COLO829 (cell line): ENCODE data around the gene B3GALT2.

Source experiments
- DNase-seq: peaks from one replicate; pipeline ENCODE4 v3.0.0; 2012; ENCODE audit warnings: low spot score

Gene B3GALT2

DNA sequence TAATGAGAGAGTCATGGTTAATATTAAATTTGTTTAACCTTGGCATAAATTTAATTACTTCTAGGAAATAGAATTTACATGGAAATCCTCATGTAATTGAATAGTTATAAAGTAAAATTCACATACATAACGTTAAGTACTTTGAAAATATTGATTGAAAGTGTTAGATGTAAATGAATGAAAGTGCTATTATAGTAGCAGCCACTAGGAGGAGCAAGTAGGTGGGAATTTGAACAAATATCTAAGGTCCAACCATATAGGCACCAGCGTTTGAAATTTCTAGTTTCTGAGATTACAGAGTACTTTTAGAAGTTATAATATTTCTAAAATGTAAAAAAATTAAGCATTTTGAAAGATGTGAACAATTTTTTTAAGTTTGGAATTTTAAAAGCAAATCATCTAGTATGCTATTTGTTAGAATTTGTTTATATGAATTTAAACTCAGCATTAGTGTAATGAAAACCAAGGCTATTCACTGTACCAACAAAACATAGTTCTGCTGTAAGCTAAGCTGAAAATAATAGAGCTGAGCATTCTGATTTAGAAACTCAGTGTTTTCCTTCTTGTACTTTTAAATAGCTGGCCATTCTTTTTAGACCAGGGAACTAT lies 3.3 kb downstream of the B3GALT2 start:
- DNase-seq = peak; percentile 28

DNA sequence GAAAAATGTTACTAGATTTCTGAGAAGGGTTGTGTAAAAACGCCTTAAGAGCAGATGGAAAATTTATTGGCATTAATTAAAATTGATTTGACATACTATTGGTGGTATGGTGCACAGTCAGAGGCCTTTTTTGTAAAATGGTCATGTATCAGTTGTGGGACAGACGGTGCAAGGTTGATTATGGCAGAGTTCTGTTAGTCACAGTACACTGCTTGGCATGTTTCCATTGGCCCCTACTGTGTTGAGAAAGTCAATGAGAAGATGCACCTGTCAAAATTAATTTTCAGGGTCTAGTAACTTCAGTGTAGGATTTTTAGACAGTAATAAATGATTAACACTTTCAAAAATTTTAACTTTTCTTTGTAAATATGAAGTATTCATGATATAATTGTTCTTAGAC lies 4.4 kb downstream of the B3GALT2 start:
- DNase-seq = no peak

DNA sequence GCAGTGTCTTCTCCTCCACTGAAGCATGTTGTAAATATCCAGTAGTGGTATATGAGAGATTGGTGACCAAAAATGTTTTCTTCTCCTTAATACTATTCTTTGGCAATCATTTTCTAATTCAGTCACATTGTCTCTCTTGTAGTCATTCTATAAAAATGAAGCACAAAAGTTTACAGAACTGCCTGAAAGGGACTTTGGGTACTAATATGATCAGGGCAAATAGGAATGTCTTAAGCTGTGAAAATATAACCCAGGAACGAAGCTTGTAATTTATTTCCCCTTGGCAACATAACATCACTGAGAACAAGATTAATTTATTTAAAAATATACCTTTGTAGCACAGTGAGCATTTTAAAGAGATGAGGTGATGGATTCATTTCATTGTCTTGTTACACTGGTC lies 4.9 kb downstream of the B3GALT2 start:
- no peak for DNase-seq

DNA sequence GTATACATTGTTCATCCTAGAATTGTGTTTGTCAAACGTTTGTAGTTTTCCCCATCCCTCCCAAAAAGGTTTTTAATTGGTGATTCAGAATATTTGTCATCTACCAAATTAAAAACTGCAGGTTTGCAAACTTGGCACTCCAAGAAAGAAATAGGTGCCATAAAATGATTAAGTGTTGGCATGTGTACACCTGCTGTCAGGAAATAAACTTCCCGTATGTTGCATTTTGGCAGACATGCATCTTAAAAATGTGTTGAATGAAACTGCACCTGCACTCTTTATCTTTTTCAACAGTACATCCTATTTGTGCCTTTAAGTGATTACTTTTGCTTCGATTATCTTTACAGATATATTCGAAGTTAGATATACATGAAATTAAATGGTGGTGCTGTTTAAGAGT lies 7.3 kb downstream of the B3GALT2 start:
- no peak for DNase-seq

DNA sequence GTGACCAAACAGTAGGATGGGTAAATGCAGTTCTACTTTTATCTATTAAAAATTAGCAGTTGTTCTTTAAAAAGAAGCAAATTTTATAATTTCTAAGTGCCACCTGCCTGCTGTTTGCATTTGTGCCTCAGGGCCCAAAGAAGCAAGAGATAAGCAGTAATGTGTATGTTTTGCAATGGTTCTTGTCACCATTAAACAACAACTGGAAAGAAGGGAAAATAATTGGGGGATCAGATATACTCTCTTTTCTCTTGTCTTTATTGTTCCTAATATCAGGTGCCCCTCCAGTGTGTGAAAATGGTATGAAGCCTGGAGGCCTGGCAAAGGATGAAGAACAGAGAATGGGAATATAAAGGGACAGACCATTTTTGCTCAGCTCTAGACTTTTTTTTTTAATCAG lies 9.6 kb downstream of the B3GALT2 start:
- DNase-seq = no peak

DNA sequence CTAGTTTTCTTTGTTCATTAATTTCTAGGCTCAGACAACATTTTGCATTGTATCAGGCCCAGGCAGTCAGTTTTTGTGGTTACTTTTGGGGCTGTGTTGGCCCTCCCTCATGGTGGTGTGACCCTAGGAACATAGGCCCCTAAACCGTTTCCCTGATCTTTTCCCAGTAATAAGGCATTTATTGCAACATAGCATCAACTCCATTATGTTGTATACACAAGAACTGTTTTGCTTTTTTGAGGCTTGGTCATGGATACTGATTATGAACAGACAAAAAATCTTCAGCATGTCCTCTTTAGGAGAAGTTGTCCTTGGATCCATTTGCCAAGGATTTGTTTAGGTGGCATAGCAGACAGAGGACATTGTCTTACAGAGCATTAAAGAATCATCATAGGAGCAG lies 10.3 kb downstream of the B3GALT2 start:
- no peak for DNase-seq

DNA sequence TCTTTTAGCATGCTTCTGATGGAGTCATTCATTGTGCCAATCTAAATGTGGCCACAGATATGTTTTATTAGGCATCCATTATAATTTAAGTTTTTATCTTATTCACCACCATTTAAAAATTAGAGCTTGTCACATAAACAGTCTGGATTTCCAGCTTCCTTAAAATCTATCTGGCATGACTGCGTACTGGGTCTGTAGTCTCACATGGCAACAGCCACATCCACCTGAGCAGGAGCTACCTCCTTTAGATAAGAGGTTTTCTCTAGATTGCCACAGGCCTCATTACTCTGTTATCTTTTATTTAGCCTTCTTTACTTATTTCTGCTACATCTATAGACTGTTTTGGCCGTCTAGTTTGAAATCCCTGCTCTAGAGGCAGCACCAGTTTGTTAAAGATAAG lies 29.1 kb downstream of the B3GALT2 start:
- DNase-seq = no peak

DNA sequence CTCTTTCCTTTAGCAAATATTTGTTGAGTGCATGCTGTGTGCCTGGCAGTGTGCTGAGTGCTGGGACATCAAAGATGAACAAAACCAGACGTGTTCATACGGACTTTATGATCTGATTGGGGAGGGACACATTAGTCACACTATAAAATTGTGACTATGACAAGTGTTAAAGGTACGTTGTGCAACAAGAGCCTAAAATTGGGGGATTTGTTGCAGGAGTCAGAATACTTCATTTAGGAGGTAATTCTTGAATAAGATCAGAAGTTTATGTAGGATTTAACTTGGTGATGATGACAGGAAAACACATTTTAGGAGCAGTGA lies 29.6 kb downstream of the B3GALT2 start:
- no peak for DNase-seq

DNA sequence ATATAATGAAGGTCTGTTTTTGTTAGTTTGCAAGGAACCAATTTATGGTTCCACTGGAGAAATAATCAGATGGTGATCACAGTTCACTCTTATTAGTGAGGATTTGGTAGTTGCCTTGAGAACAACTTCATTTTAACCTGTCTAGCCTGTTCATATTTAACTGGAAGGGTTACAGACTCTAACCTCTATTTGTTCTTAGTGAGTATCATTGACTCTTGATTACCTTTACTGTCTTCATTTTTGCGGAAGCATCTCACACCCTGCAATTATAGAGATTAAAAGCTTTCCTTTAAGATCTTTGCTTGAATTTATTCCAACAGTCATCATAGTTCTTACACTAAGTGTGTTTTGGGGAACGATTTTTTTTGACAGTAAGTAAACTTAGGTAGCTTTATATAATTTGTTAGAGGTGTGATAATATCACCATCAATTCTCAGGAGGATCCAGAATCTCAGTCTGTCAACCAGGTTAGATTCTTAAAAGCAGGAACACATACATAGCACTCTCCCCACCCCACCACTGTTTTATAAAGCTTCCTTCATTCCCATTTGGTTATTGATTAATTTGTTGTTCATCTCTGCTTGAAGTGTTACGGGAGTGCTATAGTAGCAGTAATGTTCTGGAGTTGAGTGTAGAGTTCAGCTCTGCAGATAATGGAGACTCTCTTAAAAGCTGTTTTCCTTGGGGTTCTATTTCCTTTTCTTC lies 30.1 kb downstream of the B3GALT2 start:
- no peak for DNase-seq

DNA sequence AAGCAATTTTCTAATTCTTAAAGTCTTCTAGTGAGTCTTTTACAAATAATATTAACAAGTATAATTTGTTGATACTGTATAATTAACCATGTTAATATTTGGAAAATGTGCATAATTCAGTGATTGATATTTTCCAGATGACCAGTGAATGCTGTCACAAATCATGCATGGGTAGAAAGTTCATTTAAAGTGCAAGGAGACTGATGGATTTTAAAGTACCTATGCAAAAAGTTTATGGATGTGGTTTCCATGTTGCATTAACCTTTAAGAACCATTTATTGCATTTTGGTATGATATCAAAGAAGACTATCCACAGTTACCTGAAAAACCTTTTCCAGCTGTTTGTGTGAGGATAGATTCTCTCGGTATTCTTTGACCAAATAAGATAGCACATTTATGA lies 41.4 kb downstream of the B3GALT2 start:
- DNase-seq = no peak

DNA sequence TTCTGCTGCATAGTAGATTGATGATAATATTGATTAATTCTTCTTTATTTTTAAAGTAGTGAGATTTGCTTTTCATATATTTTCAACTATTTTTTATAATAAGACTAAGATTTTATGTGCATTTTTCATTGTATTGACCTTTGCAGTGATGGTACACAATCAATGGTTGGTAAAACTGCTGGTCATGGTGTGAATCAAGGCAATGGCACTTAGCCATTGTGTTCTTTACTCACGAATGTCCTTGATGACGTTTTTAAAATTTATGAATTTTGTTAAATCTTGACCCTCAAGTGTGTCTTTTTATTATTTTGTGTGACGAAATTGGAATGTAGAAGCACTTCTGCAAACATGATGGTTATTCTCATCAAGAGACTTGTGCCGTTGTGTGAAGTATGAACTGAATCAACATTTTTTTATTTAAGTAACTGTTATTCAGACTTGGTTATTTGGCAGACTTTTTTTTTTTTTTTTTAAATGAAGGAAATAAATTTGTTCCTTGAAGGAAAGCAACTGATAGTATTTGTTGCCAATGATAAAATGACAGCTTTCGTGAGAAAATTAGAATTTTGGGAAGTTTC lies 42.0 kb downstream of the B3GALT2 start:
- DNase-seq = no peak

DNA sequence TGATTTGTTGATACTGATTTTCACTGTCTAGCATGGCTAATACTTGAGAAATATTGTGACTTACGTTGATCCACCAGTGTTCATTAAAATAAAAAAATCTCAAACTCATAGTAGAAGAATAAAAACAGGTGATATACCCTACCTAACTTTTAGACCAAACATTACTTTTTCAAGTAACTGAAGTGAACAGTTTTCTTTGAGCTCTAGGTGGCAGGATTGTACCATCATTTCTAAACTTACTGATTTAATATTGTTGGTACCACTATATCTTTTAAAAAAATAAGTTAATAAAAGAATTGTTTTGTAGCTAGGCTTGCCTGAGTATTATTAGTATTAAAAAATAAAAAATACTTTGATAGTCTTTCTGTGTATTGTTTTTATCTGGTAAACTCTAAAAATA lies 43.1 kb downstream of the B3GALT2 start:
- DNase-seq = no peak

DNA sequence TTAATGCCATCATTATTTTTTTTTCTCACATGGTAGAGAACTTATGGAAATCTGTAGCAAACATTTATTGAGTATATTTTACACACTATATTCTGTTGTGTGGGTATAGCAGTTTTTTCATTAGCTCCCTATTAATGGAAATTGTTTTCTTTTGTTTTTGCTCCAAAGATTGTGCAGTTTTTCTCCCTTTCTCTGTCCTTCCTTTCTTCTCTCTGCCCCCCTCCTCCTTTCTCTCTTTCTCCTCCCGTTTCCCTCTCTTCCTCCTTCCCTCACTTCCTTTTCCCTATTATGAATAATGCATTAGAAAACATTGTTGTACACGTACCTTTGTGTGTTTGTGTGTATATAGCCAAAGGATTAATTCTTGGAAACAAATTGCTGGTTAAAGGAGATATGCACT lies 44.0 kb downstream of the B3GALT2 start:
- no peak for DNase-seq

DNA sequence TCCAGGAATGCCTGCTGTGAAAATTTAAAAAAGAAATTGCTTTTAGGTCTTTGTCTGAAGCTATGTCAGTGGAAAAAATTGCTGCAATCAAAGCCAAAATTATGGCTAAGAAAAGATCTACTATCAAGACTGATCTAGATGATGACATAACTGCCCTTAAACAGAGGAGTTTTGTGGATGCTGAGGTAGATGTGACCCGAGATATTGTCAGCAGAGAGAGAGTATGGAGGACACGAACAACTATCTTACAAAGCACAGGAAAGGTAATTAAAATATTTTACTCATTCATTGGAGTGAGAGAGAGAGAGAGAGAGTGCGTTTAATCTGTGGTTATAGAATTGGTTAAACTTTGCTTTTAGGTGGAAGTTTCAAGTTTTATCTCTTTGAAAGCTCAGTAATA lies 44.6 kb downstream of the B3GALT2 start:
- DNase-seq = no peak

DNA sequence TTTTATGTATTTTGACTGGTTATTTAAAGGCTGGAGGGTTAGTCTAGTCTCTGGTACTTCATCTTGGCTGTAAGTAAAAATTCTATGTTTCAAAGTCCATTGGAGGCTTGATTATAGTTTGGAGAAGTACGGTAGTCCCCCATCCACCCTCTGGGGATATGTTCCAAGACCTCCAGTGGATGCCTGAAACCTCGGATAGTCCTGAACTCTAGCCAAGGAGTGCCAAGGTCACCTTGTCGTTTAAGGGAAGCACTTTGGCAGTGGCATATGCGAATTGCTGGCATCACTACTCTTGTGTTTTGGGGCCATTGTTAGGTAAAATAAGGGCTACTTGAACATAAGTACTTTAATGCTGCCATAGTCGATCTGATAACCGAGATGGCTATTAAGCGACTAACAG lies 46.2 kb downstream of the B3GALT2 start:
- DNase-seq = no peak

DNA sequence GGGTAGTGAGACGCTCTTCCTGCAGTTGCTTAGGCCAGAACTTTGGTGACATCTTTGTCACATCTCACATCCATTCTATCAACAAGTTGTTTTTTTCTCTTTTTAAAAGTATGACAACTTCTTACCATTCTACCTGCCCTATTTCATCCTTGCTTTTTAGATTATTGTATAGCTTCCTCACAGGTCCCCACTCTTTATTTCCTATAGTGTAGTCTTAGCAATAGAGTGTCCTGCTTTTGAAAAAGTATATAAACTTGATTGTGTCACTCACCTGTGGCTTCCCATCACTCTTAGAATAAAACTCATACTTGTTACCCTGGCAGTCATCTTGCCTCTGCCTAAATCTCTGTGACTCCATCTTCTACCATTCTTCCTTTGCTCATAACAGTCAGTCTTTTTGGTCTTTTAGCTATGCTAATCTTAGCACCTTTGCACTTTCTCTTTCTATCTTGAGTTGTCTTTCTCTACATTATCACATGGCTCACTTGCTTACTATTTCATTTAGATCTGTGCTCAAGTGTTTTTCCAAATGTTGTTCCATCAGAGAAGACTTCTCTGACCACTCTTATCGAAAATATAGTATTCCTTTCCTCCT lies 55.0 kb downstream of the B3GALT2 start:
- DNase-seq = no peak
